GM06990 (cell line): ENCODE results near the gene GNG11.

Experiments
- DNase-seq: peaks from one replicate; pipeline ENCODE4 v3.0.0-alpha.2; 2011; ENCODE audit not compliant: insufficient read length; ENCODE audit errors: extremely low read depth
- H3K27me3 ChIP-seq: replicated peaks from 2 replicates; pipeline ENCODE4 v1.6.0; 2011; ENCODE audit warnings: low read length; ENCODE audit not compliant: control insufficient read depth, insufficient read depth
- H3K36me3 ChIP-seq: 2 replicates; pipeline ENCODE4 v1.5.1; 2011; ENCODE audit warnings: low read length; ENCODE audit not compliant: control insufficient read depth, insufficient read depth
- H3K4me3 ChIP-seq: replicated peaks from 2 replicates; pipeline ENCODE4 v1.5.1; 2011; ENCODE audit warnings: low read depth, mild to moderate bottlenecking, control low read depth, low read length
- CTCF ChIP-seq: IDR thresholded peaks from 2 replicates; pipeline ENCODE4 v1.5.1; 2011; ENCODE audit warnings: low read length, control low read depth, mild to moderate bottlenecking, inconsistent platforms; ENCODE audit not compliant: insufficient read depth, poor library complexity, severe bottlenecking

GNG11 gene

GRCh38 chr7:93945756-93946535 lies 24.4 kb downstream of the GNG11 start:
- TF ChIP-seq CTCF = no peak
- no peak for DNase-seq
- H3K4me3 ChIP-seq = no peak overlapping the region
- no peaks in the 10 kb centered on the region for H3K27me3 ChIP-seq
- H3K36me3 ChIP-seq = no peaks in the 10 kb centered on the region

GRCh38 chr7:93948106-93948505 lies 26.6 kb downstream of the GNG11 start:
- Histone ChIP-seq H3K27me3 (no peaks in the 10 kb centered on the region), H3K4me3 (no peak overlapping the region), H3K36me3 (no peaks in the 10 kb centered on the region)
- TF ChIP-seq CTCF = no peak
- no peak for DNase-seq

GRCh38 chr7:93948873-93949272 lies 27.3 kb downstream of the GNG11 start:
- Histone ChIP-seq H3K27me3 (no peaks in the 10 kb centered on the region), H3K4me3 (no peak overlapping the region), H3K36me3 (no peaks in the 10 kb centered on the region)
- DNase-seq = no peak
- TF ChIP-seq CTCF = no peak

GRCh38 chr7:93949423-93949822 lies 27.9 kb downstream of the GNG11 start:
- TF ChIP-seq CTCF = no peak
- DNase-seq = no peak
- Histone ChIP-seq H3K27me3 (no peaks in the 10 kb centered on the region), H3K4me3 (no peak overlapping the region), H3K36me3 (no peaks in the 10 kb centered on the region)

- DNase-seq = peak; percentile 11
Observed at GRCh38 chr7:93955304-93955703, 33.8 kb downstream of the GNG11 start.

More at GRCh38 chr7:93955304-93955703, 33.8 kb downstream of the GNG11 start:
- Histone ChIP-seq H3K27me3 (no peaks in the 10 kb centered on the region), H3K36me3 (no peaks in the 10 kb centered on the region), H3K4me3 (no peak overlapping the region)
- TF ChIP-seq CTCF = no peak
